Ovary (tissue), 3 donors: ENCODE data around the gene NOD1.

Experiments used
- CTCF ChIP-seq, 3 donors: fragments of 450-650 bp in 2 of 3; fragments of 200-600 bp in 1 of 3; IDR thresholded peaks; one replicate each; pipeline versions ENCODE4 v1.5.1 to v1.8.0; 2016 to 2022; ENCODE audit warnings: antibody characterized with exemption in 3 of 3, mild to moderate bottlenecking in 1 of 3
- EP300 ChIP-seq: sonication (generic); formaldehyde crosslinking; IDR thresholded peaks from one replicate; pipeline ENCODE4 v1.6.1; 2017; ENCODE audit warnings: antibody characterized with exemption
- POLR2A ChIP-seq: fragments of 450-650 bp; IDR thresholded peaks from one replicate; pipeline ENCODE4 v1.6.1; 2017; ENCODE audit warnings: antibody characterized with exemption, mild to moderate bottlenecking, moderate library complexity
- donor health status: DM: no; HTN: no; CAD: no.

- no peak for TF ChIP-seq CTCF (IDR thresholded peaks at IDR 0.05)
- no peak for TF ChIP-seq EP300
- no peak for TF ChIP-seq POLR2A
Measured at GRCh38 chr7:30525429-30525828, 46.8 kb upstream of the NOD1 start.
